Measurements from ENCODE around the gene PIP5K1B.

Gene PIP5K1B

GRCh38 chr9:69058101-69058500, 353.1 kb downstream of the PIP5K1B start:
- TF ChIP-seq REST (IDR thresholded peaks at IDR 0.05; ENCODE audit: insufficient read depth in 1 of 2, low read depth in 2 of 2, low read length in 2 of 2) (no peak), TAF1 (IDR thresholded peaks at IDR 0.05; ENCODE audit: borderline replicate concordance, insufficient read depth, low read length) (no peak), SIN3A (IDR thresholded peaks at IDR 0.05; ENCODE audit: borderline replicate concordance, insufficient read depth, low read length) (no peak), FOXP2 (optimal IDR thresholded peaks at IDR 0.05; ENCODE audit: borderline replicate concordance, extremely low read depth, extremely low read length, insufficient read depth) (no peak), POLR2AphosphoS5 (IDR thresholded peaks at IDR 0.05; ENCODE audit: low read depth, low read length) (no peak)

Data from PFSK-1 (cell line).